GM12878 (cell line): ENCODE measurements around the gene INSYN2B.

ENCODE experiments used
- CBFB ChIP-seq: IDR thresholded peaks from 2 replicates; pipeline ENCODE4 v1.6.1; 2016; ENCODE audit warnings: antibody characterized with exemption, low read depth
- CBX5 ChIP-seq: sonication (generic); IDR thresholded peaks from 2 replicates; pipeline ENCODE4 v1.6.1; 2016; ENCODE audit warnings: low read depth, moderate library complexity, mild to moderate bottlenecking, inconsistent platforms
- EZH2 ChIP-seq: IDR thresholded peaks from 2 replicates; pipeline ENCODE4 v1.6.1; 2012; ENCODE audit warnings: low read depth, mild to moderate bottlenecking, control low read depth, inconsistent platforms, low read length, borderline replicate concordance; ENCODE audit not compliant: control insufficient read depth
- POLR2A ChIP-seq: IDR thresholded peaks from 2 replicates; pipeline ENCODE4 v1.6.1; 2011; ENCODE audit warnings: low read depth, mild to moderate bottlenecking, low read length
- RAD21 ChIP-seq: IDR thresholded peaks from 2 replicates; pipeline ENCODE4 v1.6.1; 2011; ENCODE audit warnings: mild to moderate bottlenecking, low read depth, low read length, moderate library complexity; ENCODE audit not compliant: insufficient read depth
- RCOR1 ChIP-seq: conservative IDR thresholded peaks from 2 replicates; pipeline ENCODE4 v1.6.1; 2012; ENCODE audit warnings: low read depth, low read length, improper control_type of control experiment
- SUZ12 ChIP-seq: fragments of 200-600 bp; sonication (generic); IDR thresholded peaks from one replicate; pipeline ENCODE4 v1.6.1; 2018; ENCODE audit warnings: antibody characterized with exemption, mild to moderate bottlenecking; ENCODE audit not compliant: unreplicated experiment
- TCF3 ChIP-seq: IDR thresholded peaks from 2 replicates; pipeline ENCODE4 v1.6.1; 2012; ENCODE audit warnings: low read depth, mild to moderate bottlenecking, low read length, borderline replicate concordance; ENCODE audit not compliant: insufficient read depth
- ZNF274 ChIP-seq: IDR thresholded peaks from one replicate; pipeline ENCODE4 v1.8.0; 2011; ENCODE audit not compliant: insufficient read length, insufficient read depth
- TF ChIP-seq, protein P1 (sequence below), 3 experiments: IDR thresholded peaks in 2 of 3; conservative IDR thresholded peaks in 1 of 3; 2 replicates each; pipeline ENCODE4 v1.5.1; 2011; ENCODE audit warnings: low read depth in 3 of 3, low read length in 3 of 3, mild to moderate bottlenecking in 3 of 3, control low read depth in 2 of 3, moderate library complexity in 2 of 3, inconsistent platforms in 1 of 3, mixed read lengths in 1 of 3; ENCODE audit not compliant: control insufficient read depth in 2 of 3, insufficient read depth in 1 of 3; ENCODE audit errors: extremely low read depth in 1 of 3
- TF ChIP-seq, protein P2 (sequence below): IDR thresholded peaks from 2 replicates; pipeline ENCODE4 v1.6.1; 2011; ENCODE audit warnings: borderline replicate concordance, low read depth, mild to moderate bottlenecking, moderate library complexity, mixed read lengths, low read length; ENCODE audit not compliant: insufficient read depth; ENCODE audit errors: extremely low read length
- TF ChIP-seq, protein P3 (sequence below): fragments of 450-650 bp; IDR thresholded peaks from 2 replicates; pipeline ENCODE4 v1.6.1; 2017; ENCODE audit warnings: mild to moderate bottlenecking, moderate library complexity
- TF ChIP-seq, protein P4 (sequence below): IDR thresholded peaks from 2 replicates; pipeline ENCODE4 v1.6.1; 2012; ENCODE audit warnings: low read depth, low read length, improper control_type of control experiment

DNA sequence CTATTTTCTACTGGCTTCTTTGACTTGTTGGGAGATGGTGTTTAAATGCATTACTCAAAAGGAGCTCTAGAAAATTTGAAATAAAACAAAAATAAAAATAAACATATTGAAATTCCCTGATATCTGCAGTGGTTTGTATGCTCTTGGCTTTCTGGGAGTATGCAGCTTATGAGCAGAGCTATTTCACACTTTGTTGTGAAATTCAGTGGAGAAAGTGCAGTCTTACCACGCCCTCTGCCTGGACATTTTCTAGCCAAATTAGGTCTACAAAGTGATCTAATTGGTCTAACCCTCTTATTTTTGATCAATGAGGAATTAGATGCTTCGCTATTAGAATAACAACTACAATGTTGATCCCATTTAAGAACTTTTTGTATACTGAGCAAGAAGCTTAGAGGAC, 66.8 kb downstream of the INSYN2B start:
- TF ChIP-seq, protein P1, sequence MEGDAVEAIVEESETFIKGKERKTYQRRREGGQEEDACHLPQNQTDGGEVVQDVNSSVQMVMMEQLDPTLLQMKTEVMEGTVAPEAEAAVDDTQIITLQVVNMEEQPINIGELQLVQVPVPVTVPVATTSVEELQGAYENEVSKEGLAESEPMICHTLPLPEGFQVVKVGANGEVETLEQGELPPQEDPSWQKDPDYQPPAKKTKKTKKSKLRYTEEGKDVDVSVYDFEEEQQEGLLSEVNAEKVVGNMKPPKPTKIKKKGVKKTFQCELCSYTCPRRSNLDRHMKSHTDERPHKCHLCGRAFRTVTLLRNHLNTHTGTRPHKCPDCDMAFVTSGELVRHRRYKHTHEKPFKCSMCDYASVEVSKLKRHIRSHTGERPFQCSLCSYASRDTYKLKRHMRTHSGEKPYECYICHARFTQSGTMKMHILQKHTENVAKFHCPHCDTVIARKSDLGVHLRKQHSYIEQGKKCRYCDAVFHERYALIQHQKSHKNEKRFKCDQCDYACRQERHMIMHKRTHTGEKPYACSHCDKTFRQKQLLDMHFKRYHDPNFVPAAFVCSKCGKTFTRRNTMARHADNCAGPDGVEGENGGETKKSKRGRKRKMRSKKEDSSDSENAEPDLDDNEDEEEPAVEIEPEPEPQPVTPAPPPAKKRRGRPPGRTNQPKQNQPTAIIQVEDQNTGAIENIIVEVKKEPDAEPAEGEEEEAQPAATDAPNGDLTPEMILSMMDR (IDR thresholded peaks at IDR 0.05 in 2 of 3, conservative IDR thresholded peaks at IDR 0.05 in 1 of 3; ENCODE audit: control insufficient read depth in 2 of 3, extremely low read depth in 1 of 3, insufficient read depth in 1 of 3, low read depth in 3 of 3, low read length in 3 of 3) = no peak
- no peak for TF ChIP-seq RAD21
- TF ChIP-seq, protein P2, sequence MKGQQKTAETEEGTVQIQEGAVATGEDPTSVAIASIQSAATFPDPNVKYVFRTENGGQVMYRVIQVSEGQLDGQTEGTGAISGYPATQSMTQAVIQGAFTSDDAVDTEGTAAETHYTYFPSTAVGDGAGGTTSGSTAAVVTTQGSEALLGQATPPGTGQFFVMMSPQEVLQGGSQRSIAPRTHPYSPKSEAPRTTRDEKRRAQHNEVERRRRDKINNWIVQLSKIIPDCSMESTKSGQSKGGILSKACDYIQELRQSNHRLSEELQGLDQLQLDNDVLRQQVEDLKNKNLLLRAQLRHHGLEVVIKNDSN = no peak
- no peak for TF ChIP-seq CBX5
- TF ChIP-seq POLR2A = no peak
- TF ChIP-seq, protein P3, sequence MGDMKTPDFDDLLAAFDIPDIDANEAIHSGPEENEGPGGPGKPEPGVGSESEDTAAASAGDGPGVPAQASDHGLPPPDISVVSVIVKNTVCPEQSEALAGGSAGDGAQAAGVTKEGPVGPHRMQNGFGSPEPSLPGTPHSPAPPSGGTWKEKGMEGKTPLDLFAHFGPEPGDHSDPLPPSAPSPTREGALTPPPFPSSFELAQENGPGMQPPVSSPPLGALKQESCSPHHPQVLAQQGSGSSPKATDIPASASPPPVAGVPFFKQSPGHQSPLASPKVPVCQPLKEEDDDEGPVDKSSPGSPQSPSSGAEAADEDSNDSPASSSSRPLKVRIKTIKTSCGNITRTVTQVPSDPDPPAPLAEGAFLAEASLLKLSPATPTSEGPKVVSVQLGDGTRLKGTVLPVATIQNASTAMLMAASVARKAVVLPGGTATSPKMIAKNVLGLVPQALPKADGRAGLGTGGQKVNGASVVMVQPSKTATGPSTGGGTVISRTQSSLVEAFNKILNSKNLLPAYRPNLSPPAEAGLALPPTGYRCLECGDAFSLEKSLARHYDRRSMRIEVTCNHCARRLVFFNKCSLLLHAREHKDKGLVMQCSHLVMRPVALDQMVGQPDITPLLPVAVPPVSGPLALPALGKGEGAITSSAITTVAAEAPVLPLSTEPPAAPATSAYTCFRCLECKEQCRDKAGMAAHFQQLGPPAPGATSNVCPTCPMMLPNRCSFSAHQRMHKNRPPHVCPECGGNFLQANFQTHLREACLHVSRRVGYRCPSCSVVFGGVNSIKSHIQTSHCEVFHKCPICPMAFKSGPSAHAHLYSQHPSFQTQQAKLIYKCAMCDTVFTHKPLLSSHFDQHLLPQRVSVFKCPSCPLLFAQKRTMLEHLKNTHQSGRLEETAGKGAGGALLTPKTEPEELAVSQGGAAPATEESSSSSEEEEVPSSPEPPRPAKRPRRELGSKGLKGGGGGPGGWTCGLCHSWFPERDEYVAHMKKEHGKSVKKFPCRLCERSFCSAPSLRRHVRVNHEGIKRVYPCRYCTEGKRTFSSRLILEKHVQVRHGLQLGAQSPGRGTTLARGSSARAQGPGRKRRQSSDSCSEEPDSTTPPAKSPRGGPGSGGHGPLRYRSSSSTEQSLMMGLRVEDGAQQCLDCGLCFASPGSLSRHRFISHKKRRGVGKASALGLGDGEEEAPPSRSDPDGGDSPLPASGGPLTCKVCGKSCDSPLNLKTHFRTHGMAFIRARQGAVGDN = no peak
- TF ChIP-seq TCF3 = no peak
- no peak for TF ChIP-seq EZH2
- TF ChIP-seq ZNF274 = no peak
- TF ChIP-seq RCOR1 = no peak
- TF ChIP-seq, protein P4, sequence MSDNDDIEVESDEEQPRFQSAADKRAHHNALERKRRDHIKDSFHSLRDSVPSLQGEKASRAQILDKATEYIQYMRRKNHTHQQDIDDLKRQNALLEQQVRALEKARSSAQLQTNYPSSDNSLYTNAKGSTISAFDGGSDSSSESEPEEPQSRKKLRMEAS = no peak
- TF ChIP-seq SUZ12 = no peak
- no peak for TF ChIP-seq CBFB
